Brain microvascular endothelial cell (primary cell): Measurements from ENCODE around the gene OR2B3.
"Not testable (repeated sequence)": the region's sequence is repeated elsewhere in the genome, so short reads cannot be mapped to it uniquely, and the experiment has no call there.

Experiments
- DNase-seq: peaks from one replicate; pipeline ENCODE4 v3.0.0-alpha.2; 2020
- H3K27ac ChIP-seq: fragments of 250-450 bp; sonication (Bioruptor Pico); 2 replicates; pipeline ENCODE4 v1.5.1; 2020; ENCODE audit warnings: mild to moderate bottlenecking, moderate library complexity
- H3K27me3 ChIP-seq: fragments of 250-450 bp; sonication (Bioruptor Pico); replicated peaks from 2 replicates; pipeline ENCODE4 v1.5.1; 2020; ENCODE audit warnings: mild to moderate bottlenecking
- H3K36me3 ChIP-seq: fragments of 250-450 bp; sonication (Bioruptor Pico); replicated peaks from 2 replicates; pipeline ENCODE4 v1.5.1; 2020; ENCODE audit warnings: mild to moderate bottlenecking
- H3K4me3 ChIP-seq: 2 replicates; pipeline ENCODE4 v1.5.1; 2011; ENCODE audit warnings: low read depth, mild to moderate bottlenecking, control low read depth, low read length, moderate library complexity
- CTCF ChIP-seq: IDR thresholded peaks from 2 replicates; pipeline ENCODE4 v1.5.1; 2011; ENCODE audit warnings: low read depth, mild to moderate bottlenecking, moderate library complexity, low read length, control low read depth, inconsistent platforms; ENCODE audit errors: missing control alignments
- in situ Hi-C: cut with HindIII; loops from 2 replicates; pipeline ENCODE4 v1.10.0; 2017; ENCODE audit warnings: low sequenced_read_pairs, low pct_ligation_motif_present

OR2B3 gene

GRCh38 chr6:29087213-29087612, at the start of gene OR2B3:
Gene OR2B3, minus strand, starts transcription at chr6:29087313. Its CDS starts 65 bp downstream, at chr6:29087248.
- Histone ChIP-seq H3K27me3 (no peaks in the 10 kb centered on the region), H3K36me3 (no peaks in the 10 kb centered on the region), H3K4me3 (no peak within 1 kb of the TSS), H3K27ac (no peak within 1 kb of the TSS)
- no peak for TF ChIP-seq CTCF
- DNase-seq: no peak
- in situ Hi-C loops: no loop called here

GRCh38 chr6:29131691-29132090, 44.6 kb upstream of the OR2B3 start:
- in situ Hi-C loops: no loop called here
- TF ChIP-seq CTCF: no peak
- H3K27ac ChIP-seq: no peak overlapping the region
- H3K4me3 ChIP-seq: no peak overlapping the region
- H3K36me3 ChIP-seq: no peaks in the 10 kb centered on the region
- no peaks in the 10 kb centered on the region for H3K27me3 ChIP-seq
- DNase-seq: no peak

GRCh38 chr6:29130644-29131043, 43.5 kb upstream of the OR2B3 start:
- DNase-seq: no peak
- in situ Hi-C loops: no loop called here
- H3K27me3 ChIP-seq: no peaks in the 10 kb centered on the region
- no peaks in the 10 kb centered on the region for H3K36me3 ChIP-seq
- H3K27ac ChIP-seq: no peak overlapping the region
- H3K4me3 ChIP-seq: no peak overlapping the region
- no peak for TF ChIP-seq CTCF

GRCh38 chr6:29129326-29130012, 42.4 kb upstream of the OR2B3 start:
- Histone ChIP-seq H3K4me3 (no peak overlapping the region), H3K27ac (no peak overlapping the region), H3K27me3 (no peaks in the 10 kb centered on the region), H3K36me3 (no peaks in the 10 kb centered on the region)
- in situ Hi-C loops: no loop called here
- no peak for DNase-seq
- TF ChIP-seq CTCF: no peak

- H3K4me3 ChIP-seq, H3K27me3 ChIP-seq, DNase-seq, H3K36me3 ChIP-seq, in situ Hi-C loops, H3K27ac ChIP-seq: not testable (repeated sequence)
These were observed 27.9 kb upstream of the OR2B3 start for GRCh38 chr6:29114964-29115363.

- H3K4me3 ChIP-seq: no peak overlapping the region
- TF ChIP-seq CTCF: no peak
- DNase-seq: no peak
- no peaks in the 10 kb centered on the region for H3K27me3 ChIP-seq
- H3K27ac ChIP-seq: no peak overlapping the region
- in situ Hi-C loops: no loop called here
- no peaks in the 10 kb centered on the region for H3K36me3 ChIP-seq
These were observed 25.0 kb upstream of the OR2B3 start for GRCh38 chr6:29112135-29112534.
